Lung (tissue), 12 donors: ENCODE results near the gene HJV. TPM values are rescaled to one million over a fixed set of nuclear protein-coding genes. Genes with fewer than 3 reads are reported as not detected.

ENCODE experiments used
- ATAC-seq: fragments of 200-7000 bp; cut with Tn5 transposase; one replicate; pipeline ENCODE4 v1.9.1; 2020; ENCODE audit warnings: moderate number of reproducible peaks; ENCODE audit not compliant: insufficient read depth, low FRiP score
- DNase-seq, 3 donors: peaks; one replicate each; pipeline ENCODE4 v3.0.0-alpha.2; 2013 to 2017
- H3K27ac ChIP-seq, 2 donors: one replicate each; pipeline ENCODE4 v1.5.1; 2013; ENCODE audit warnings: mild to moderate bottlenecking in 2 of 2, moderate library complexity in 2 of 2, control low read depth in 1 of 2, inconsistent platforms in 1 of 2, low read depth in 1 of 2, low read length in 1 of 2
- H3K27me3 ChIP-seq, 3 donors: one replicate each; pipeline ENCODE4 v1.5.1; 2013; ENCODE audit warnings: low read length in 2 of 3; ENCODE audit not compliant: control insufficient read depth in 3 of 3, insufficient read depth in 3 of 3
- H3K36me3 ChIP-seq, 4 donors: one replicate each; pipeline ENCODE4 v1.5.1; 2013; ENCODE audit warnings: low read length in 4 of 4, mild to moderate bottlenecking in 1 of 4, moderate library complexity in 1 of 4; ENCODE audit not compliant: control insufficient read depth in 4 of 4, insufficient read depth in 4 of 4
- H3K4me1 ChIP-seq, 5 donors: one replicate each; pipeline ENCODE4 v1.5.1; 2013; ENCODE audit warnings: low read length in 5 of 5, mild to moderate bottlenecking in 2 of 5, moderate library complexity in 1 of 5; ENCODE audit not compliant: control insufficient read depth in 5 of 5, insufficient read depth in 5 of 5
- H3K4me3 ChIP-seq: one replicate; pipeline ENCODE4 v1.5.1; 2013; ENCODE audit warnings: mild to moderate bottlenecking, control low read depth, moderate library complexity
- H3K9ac ChIP-seq, 2 donors: one replicate each; pipeline ENCODE4 v1.5.1; 2013; ENCODE audit warnings: low read length in 2 of 2, control low read depth in 1 of 2; ENCODE audit not compliant: insufficient read depth in 1 of 2
- H3K9me3 ChIP-seq, 4 donors: one replicate each; pipeline ENCODE4 v1.5.1; 2013; ENCODE audit warnings: low read length in 3 of 4, mild to moderate bottlenecking in 1 of 4, moderate library complexity in 1 of 4; ENCODE audit not compliant: control insufficient read depth in 4 of 4, insufficient read depth in 3 of 4
- CTCF ChIP-seq: IDR thresholded peaks from 2 replicates; pipeline ENCODE4 v1.5.1; 2012; ENCODE audit warnings: mild to moderate bottlenecking; ENCODE audit errors: control extremely low read depth, extremely low read depth
- WGBS, 2 donors: extraction: QIAGEN DNeasy Blood & Tissue Kit; methylation state at CpG; one replicate each; pipeline ENCODE4 v1.1.7; 2013; 5-methylcytosine and 5-hydroxymethylcytosine counted together
- polyA plus RNA-seq, 2 donors: library from polyadenylated mRNA; stranded (reverse); fragments of 200-250 nt; gene quantifications; one replicate each; pipeline ENCODE4 v1.2.1, GENCODE V29; 2013
- total RNA-seq, 2 donors: library from RNA; depleted of rRNA in 1 of 2; stranded (reverse); fragments of >200 nt in 1 of 2; gene quantifications; one replicate each; pipeline ENCODE4 v1.2.1, GENCODE V29; 2014 to 2021
- donor health status: control.
- donor health status: control.
- donor health status: Bipolar disorder and iron deficiency.
- donor health status: healthy.
- donor health status: DM: yes; HTN: yes; CAD: no.

The HJV gene
- total and polyA plus RNA-seq, 4 donors: not detected

GRCh38 chr1:145991735-145992412 is 29.7 kb downstream of the HJV start:
- Histone ChIP-seq H3K4me1 (peaks cover 3 to 30% (median 7%) of the 10 kb centered on the region in 5 donors), H3K27me3 (no peaks in the 10 kb centered on the region), H3K36me3 (peaks cover 14 to 43% (median 22%) of the 10 kb centered on the region in 4 donors), H3K4me3 (no peak overlapping the region), H3K9me3 (peaks cover 0 to 2% (median 0%) of the 10 kb centered on the region in 4 donors), H3K27ac (peak overlapping the region; percentile 61 to 86), H3K9ac (no peak overlapping the region)
- DNase-seq: peak in 1 of 3 donors; percentile 26
- 49 to 71% methylated on average over 10 of the region's 10 CpGs for WGBS, 2 donors
- TF ChIP-seq CTCF: no peak
- ATAC-seq: no peak

- Histone ChIP-seq H3K9ac (no peak overlapping the region), H3K4me1 (peaks cover 5 to 29% (median 17%) of the 10 kb centered on the region in 5 donors), H3K9me3 (peaks cover 0 to 2% (median 0%) of the 10 kb centered on the region in 4 donors), H3K4me3 (no peak overlapping the region), H3K36me3 (peaks cover 14 to 35% (median 22%) of the 10 kb centered on the region in 4 donors), H3K27ac (peak overlapping the region; percentile 49 to 66), H3K27me3 (no peaks in the 10 kb centered on the region)
- ATAC-seq (no peak), DNase-seq (no peak)
- WGBS, 2 donors: 73 to 88% methylated on average over 7 of the region's 7 CpGs
- TF ChIP-seq CTCF: no peak
These were observed 31.2 kb downstream of the HJV start for GRCh38 chr1:145990249-145990855.

- no peak overlapping the region for H3K4me3 ChIP-seq
- DNase-seq: no peak
- TF ChIP-seq CTCF: no peak
- peaks cover 2 to 19% (median 12%) of the 10 kb centered on the region in 4 donors for H3K36me3 ChIP-seq
- H3K27ac ChIP-seq: peak overlapping the region in 1 of 2 donors; percentile 34
- H3K9ac ChIP-seq: no peak overlapping the region
- no peaks in the 10 kb centered on the region for H3K9me3 ChIP-seq
- H3K27me3 ChIP-seq: no peaks in the 10 kb centered on the region
- no peak for ATAC-seq
- 26 to 44% methylated on average over 5 of the region's 5 CpGs for WGBS, 2 donors
- peaks cover 5 to 32% (median 12%) of the 10 kb centered on the region in 5 donors for H3K4me1 ChIP-seq
These were observed 32.8 kb downstream of the HJV start for GRCh38 chr1:145988773-145989172.
